Hematopoietic multipotent progenitor cell treated with erythropoietin and hydrocortisone succinate and interleukin-3 and kit ligand, for 17 days (in vitro differentiated cells): ENCODE data around the gene ELOB.

ENCODE experiments used
- DNase-seq: peaks from one replicate; pipeline ENCODE4 v3.0.0-alpha.2; 2015; ENCODE audit warnings: low spot score

Gene ELOB

GRCh38 chr16:2767140-2767731 lies 9.8 kb downstream of the ELOB start:
- DNase-seq = no peak

DNA sequence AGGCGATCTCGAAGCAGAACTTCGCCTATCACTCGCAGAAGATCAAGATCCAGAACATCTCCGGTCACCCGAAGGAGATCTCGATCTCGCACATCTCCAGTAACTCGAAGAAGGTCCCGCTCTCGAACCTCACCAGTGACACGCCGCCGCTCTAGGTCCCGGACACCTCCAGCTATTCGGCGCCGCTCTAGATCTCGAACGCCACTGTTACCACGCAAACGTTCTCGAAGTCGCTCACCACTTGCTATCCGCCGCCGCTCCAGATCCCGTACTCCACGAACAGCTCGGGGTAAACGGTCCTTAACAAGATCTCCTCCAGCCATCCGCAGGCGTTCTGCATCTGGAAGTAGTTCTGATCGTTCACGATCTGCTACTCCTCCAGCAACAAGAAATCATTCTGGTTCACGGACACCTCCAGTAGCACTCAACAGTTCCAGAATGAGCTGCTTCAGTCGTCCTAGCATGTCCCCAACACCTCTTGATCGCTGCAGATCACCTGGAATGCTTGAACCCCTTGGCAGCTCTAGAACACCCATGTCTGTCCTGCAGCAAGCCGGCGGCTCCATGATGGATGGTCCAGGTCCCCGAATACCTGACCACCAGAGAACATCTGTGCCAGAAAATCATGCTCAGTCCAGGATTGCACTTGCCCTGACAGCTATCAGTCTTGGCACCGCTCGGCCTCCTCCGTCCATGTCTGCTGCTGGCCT lies 10.5 kb downstream of the ELOB start:
- DNase-seq = no peak

- no peak for DNase-seq
These were observed 11.3 kb downstream of the ELOB start for GRCh38 chr16:2765462-2766404.

DNA sequence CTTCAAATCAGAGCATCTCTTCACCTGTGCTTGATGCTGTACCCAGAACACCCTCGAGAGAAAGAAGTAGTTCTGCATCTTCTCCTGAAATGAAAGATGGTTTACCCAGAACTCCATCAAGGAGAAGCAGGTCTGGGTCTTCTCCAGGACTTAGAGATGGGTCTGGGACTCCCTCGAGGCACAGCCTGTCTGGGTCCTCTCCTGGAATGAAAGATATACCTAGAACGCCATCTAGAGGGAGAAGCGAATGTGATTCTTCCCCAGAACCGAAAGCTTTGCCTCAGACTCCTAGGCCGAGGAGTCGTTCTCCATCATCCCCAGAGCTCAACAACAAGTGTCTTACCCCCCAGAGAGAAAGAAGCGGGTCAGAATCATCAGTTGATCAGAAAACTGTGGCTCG lies 12.4 kb downstream of the ELOB start:
- no peak for DNase-seq

GRCh38 chr16:2763173-2763572 lies 13.9 kb downstream of the ELOB start:
- no peak for DNase-seq

GRCh38 chr16:2762711-2763110 lies 14.4 kb downstream of the ELOB start:
- DNase-seq = no peak

GRCh38 chr16:2761886-2762583 lies 15.0 kb downstream of the ELOB start:
- no peak for DNase-seq

GRCh38 chr16:2761472-2761871 lies 15.6 kb downstream of the ELOB start:
- DNase-seq = no peak

DNA sequence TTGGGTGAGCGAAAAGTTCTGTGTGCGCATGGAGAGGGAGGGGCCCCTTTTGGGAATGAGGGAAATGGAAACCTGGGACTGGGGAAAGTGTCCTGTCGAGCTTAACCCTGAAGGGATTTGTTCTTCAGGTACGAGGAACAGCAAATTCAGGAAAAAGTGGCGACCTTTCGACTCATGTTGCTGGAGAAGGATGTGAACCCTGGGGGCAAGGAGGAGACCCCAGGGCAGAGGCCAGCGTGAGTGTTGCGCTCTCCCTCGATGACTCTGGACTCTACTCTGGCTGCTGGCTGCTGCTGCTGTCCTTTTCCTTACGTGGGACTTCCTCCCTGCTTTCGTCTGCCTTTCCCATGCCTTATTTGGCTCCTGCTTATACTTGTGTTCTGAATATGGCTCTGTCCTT lies 19.7 kb downstream of the ELOB start:
- no peak for DNase-seq

DNA sequence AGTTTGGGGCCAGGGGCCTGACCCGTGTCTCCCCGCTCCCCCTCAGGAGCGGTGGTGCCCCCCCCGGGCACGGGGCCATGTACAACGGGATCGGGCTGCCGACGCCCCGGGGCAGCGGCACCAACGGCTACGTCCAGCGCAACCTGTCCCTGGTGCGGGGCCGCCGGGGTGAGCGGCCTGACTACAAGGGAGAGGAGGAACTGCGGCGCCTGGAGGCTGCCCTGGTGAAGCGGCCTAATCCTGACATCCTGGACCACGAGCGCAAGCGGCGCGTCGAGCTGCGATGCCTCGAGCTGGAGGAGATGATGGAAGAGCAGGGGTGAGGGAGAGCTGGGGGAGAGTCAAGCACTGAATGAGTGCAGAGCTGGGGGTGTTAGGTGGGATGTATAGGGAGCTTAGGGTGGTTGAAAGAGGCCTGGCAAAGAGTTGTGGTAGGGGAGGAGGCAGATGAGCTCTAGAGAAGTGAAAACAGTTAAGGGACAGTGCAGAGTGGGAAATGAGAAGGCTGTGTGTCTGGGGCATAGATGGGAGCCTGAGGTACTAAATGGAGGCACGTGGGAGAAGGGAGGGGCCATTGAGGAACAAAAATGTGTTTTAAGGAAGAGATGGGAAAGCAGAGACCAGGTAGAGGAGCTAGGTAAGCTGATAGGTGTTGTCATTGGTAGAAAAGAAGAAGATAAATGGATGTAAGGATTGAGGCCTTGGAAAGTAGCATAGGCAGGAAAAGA lies 20.6 kb downstream of the ELOB start:
- no peak for DNase-seq

DNA sequence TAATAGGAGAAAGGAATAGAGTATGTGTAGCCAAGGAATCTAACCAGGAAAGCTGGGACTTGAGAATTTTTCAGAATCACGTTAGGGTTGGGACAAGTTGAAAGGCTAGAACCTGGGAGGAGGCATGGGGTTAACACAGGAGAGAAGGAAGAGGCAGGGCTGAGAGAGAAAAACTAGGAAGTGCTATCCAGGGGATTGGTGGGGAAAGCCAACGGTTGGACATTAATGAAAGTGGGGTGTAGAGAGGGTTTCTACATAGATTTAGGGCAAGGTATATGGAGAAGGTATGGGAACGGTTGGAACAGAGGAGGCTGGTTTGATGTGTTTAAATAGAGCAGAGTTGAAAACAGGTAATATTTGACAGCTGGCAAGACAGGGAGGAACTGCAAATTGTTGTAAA lies 21.9 kb downstream of the ELOB start:
- DNase-seq = no peak

DNA sequence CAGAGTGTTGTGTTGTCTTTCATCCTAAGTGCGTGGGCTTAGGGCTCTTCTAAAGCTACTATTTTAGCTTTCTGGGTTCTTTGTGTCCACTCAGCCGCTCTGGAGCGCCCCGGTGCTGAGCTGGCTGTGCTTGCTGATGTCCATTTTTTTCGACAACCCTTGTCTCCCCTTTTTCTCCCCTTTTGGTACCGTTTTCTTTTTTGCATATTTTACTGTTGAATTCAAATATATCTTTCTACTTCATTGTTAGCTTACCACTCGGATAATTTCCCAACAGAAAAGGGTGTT lies 23.4 kb downstream of the ELOB start:
- no peak for DNase-seq

DNA sequence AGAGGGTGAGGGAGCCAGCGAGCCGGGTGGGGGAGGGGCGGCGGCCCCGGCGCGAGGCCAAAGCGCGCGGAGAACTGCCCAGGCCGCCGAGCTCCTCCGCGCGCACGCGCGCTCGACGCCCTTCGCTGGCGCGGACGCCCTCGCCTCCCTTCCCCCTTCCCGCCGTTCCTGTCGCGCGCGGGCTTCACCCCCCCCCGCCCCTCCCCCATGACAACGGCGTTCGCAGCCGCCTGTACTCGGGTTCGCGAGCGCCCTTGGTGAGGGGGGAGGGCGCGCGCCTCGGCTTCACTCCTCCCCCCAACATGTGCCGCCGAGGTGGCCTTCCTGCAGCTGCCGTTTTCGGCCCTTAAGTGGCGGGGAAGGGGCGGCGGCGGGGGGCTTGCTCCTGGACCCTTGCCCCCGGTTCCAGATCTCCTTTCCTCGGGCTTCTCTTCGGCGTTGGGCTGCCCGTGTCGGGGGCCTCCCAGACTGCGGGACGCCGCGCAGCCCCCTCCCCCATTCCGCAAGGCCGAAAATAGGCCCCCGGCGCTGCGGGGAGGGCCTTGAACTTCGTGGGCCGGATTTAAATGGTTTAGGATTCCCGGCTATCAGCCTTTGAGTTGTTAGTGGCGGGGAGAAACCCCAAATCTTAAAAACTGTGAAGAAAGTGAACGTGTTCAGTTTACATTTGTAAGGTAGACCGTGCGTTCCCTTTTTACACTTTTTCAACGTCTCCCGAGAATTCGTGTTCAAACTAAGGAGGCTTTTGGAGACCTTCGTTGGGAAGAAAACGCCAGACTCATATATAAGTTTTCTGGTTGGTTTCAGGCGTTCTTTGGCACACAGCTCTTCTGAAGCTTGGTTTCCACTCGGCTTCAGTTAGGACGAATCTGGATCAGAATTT lies 24.0 kb downstream of the ELOB start:
- DNase-seq = peak; percentile 88

- peak; percentile 98 for DNase-seq
These were observed 24.8 kb downstream of the ELOB start, which contains the start of gene SRRM2 for GRCh38 chr16:2752035-2752849. SRRM2 (plus strand) TSS chr16:2752638; CDS start chr16:2756365, 3,727 bp downstream.

DNA sequence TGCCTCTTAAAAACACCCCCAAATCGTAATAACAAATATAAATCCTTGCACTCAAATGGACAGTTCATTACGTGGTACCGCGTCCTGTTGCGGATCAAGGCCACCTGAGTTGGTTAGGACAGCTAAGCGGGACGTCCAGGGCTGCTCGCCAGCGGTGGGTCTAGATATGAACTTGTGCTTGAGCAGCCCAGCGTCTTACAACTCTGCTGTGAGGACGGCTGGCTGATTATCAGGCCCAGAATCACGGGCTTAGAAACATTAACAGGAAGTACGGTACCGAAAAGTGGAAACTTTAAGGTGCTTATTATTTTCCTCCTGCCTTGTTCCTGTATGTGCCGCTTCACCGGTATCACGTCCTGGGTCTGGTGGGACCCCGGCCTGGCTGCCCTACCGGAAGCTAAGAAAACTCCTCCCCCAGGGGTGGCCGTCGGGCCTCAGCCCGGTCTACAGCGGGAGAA lies 25.5 kb downstream of the ELOB start:
- no peak for DNase-seq

DNA sequence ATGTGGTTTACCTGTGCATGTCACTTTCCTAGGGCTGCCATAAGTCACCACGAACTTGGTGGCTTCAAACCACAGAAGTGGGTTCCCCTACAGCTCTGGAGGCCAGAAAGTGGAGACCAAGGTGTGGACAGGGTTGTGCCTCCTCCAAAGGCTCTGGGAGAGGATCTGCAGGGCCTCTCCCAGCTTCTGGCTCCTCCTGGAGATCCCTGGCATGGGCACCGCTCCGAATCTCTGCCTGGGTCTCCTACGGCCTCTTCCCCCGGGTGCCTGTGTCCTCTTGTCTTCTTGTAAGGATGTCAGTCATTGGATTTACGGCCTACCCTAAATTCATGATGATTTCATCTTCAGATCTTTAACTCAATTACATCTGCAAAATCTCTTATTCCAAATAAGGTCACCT lies 27.1 kb downstream of the ELOB start:
- no peak for DNase-seq

DNA sequence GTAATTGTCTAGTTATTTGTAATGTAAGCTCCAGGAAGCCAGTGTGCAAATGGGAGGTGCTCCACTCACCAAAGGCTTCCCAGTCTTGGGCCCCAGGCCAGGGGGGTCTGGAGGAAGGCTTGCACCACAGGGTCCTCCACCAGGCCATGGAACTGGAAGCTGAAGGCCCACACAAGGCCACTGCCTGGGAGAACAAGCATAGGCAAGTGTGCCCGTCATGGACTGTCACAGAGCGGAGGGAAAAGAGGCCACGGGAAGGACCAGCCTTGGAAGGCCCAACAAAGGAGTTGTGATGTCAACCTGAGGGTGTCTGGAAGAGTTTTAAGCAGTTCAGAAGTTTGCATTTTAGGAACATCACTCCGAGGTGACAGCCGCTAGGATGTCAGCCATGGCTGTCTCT lies 27.6 kb downstream of the ELOB start:
- DNase-seq = no peak

DNA sequence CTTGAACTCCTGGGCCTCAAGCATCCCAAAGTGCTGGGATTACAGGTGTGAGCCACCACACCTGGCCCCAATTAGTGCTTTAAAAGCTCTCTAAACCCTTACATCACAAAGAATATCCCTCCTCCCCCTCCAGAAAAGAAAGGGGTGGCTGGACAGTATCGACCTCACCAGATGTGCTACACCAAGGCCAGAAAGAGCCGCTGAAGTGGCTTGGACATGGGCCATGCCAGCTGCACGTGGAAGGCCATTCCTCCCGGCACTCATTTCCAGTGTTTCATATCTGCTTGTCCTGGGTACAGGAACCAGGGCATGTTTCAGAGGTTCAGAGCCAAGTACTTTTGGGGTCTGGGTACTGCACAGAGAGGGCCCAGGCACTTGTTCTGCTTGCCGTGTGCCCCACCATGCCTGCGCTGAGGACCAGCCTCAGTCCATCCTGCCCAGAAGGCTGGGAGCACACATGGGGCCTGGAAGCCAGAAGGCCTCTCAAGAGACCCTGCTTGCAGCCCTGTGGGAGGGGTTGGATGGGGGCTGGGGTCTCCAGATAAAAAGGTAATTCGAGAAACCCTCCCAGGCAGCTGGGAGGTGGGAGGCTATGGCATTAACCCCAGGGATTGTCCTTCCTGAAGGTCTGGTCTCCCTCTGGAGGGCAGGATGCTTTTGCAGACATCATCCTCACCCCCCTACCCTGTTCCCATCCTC lies 28.2 kb downstream of the ELOB start:
- no peak for DNase-seq

GRCh38 chr16:2745961-2746360 lies 31.1 kb downstream of the ELOB start:
- no peak for DNase-seq
